IMR-90 (cell line): ENCODE results near the gene NT5DC1. TPM values are rescaled to one million over a fixed set of nuclear protein-coding genes. Genes with fewer than 3 reads are reported as not detected.

Experiments
- ATAC-seq: fragments of 200-7000 bp; cut with Tn5 transposase; 2 replicates; pipeline ENCODE4 v1.9.1; 2020; ENCODE audit warnings: low read depth, mild to moderate bottlenecking, moderate library complexity
- BruUV-seq: library from RNA; stranded (reverse); fragments of 400-500 nt; replicated peaks from 2 replicates; lab custom pipeline; 2021; lab: Mats Ljungman, UMichigan
- CTCF ChIA-PET: fragments of 300-600 bp; formaldehyde crosslinking; extraction: SDS; loops from one replicate; lab custom pipeline; 2021; ENCODE audit warnings: antibody characterized with exemption; lab: Yijun Ruan, JAX
- POLR2A ChIA-PET: fragments of 300-600 bp; sonication (Branson Sonifier 250); formaldehyde crosslinking; loops from one replicate; lab custom pipeline; 2022; ENCODE audit warnings: antibody characterized with exemption; ENCODE audit not compliant: unreplicated experiment; lab: Charles Lee
- DNase-seq: peaks from one replicate; pipeline ENCODE4 v3.0.0; 2013
- H2AFZ ChIP-seq: replicated peaks from 2 replicates; pipeline ENCODE3; 2013; ENCODE audit warnings: low read length, mild to moderate bottlenecking; ENCODE audit not compliant: poor library complexity
- H2AK5ac ChIP-seq: 2 replicates; pipeline ENCODE4 v1.6.1; 2013; ENCODE audit warnings: low read depth, low read length, inconsistent platforms
- H2AK9ac ChIP-seq: replicated peaks from 2 replicates; pipeline ENCODE3; 2013; ENCODE audit warnings: mild to moderate bottlenecking, low read depth, low read length, moderate library complexity; ENCODE audit not compliant: poor library complexity
- H2BK120ac ChIP-seq: 2 replicates; pipeline ENCODE4 v1.6.1; 2013; ENCODE audit warnings: low read depth, low read length, inconsistent platforms
- H2BK15ac ChIP-seq: 3 replicates; pipeline ENCODE4 v1.6.1; 2013; ENCODE audit warnings: low read depth, low read length, inconsistent platforms
- H2BK20ac ChIP-seq: 2 replicates; pipeline ENCODE4 v1.6.1; 2013; ENCODE audit warnings: low read depth, mild to moderate bottlenecking, inconsistent platforms, low read length, moderate library complexity
- H2BK5ac ChIP-seq: 2 replicates; pipeline ENCODE4 v1.6.1; 2013; ENCODE audit warnings: mild to moderate bottlenecking, low read depth, low read length, inconsistent platforms; ENCODE audit not compliant: poor library complexity, severe bottlenecking
- H3K14ac ChIP-seq: replicated peaks from 2 replicates; pipeline ENCODE4 v1.6.1; 2013; ENCODE audit warnings: low read depth, low read length, inconsistent platforms
- H3K18ac ChIP-seq: 2 replicates; pipeline ENCODE4 v1.6.1; 2013; ENCODE audit warnings: low read depth, low read length, control low read depth
- H3K23ac ChIP-seq: 2 replicates; pipeline ENCODE4 v1.6.1; 2013; ENCODE audit warnings: low read depth, low read length, inconsistent platforms
- H3K27ac ChIP-seq: 2 replicates; pipeline ENCODE4 v1.5.1; 2013; ENCODE audit warnings: mild to moderate bottlenecking, control low read depth, low read length; ENCODE audit not compliant: insufficient read depth
- H3K27me3 ChIP-seq: 2 replicates; pipeline ENCODE4 v1.6.1; 2013; ENCODE audit warnings: low read length; ENCODE audit not compliant: control insufficient read depth, insufficient read depth
- H3K36me3 ChIP-seq: 2 replicates; pipeline ENCODE4 v1.6.1; 2013; ENCODE audit warnings: low read length, mixed read lengths; ENCODE audit not compliant: control insufficient read depth, insufficient read depth
- H3K4ac ChIP-seq: 2 replicates; pipeline ENCODE4 v1.6.1; 2013; ENCODE audit warnings: low read depth, low read length, inconsistent platforms
- H3K4me1 ChIP-seq: 2 replicates; pipeline ENCODE4 v1.6.1; 2013; ENCODE audit warnings: low read length, mixed read lengths; ENCODE audit not compliant: control insufficient read depth, insufficient read depth
- H3K4me2 ChIP-seq: 2 replicates; pipeline ENCODE4 v1.6.1; 2013; ENCODE audit warnings: low read depth, mild to moderate bottlenecking, control low read depth, low read length, moderate library complexity
- H3K4me3 ChIP-seq: 2 replicates; pipeline ENCODE4 v1.5.1; 2013; ENCODE audit warnings: low read depth, mild to moderate bottlenecking, control low read depth, low read length, moderate library complexity; ENCODE audit not compliant: insufficient read depth
- H3K56ac ChIP-seq: 2 replicates; pipeline ENCODE4 v1.6.1; 2013; ENCODE audit warnings: low read length, inconsistent platforms; ENCODE audit not compliant: insufficient read depth; ENCODE audit errors: extremely low read depth
- H3K79me1 ChIP-seq, 2 experiments: 2 replicates each; pipeline ENCODE4 v1.6.1; 2013; ENCODE audit warnings: low read length in 2 of 2, inconsistent platforms in 1 of 2, low read depth in 1 of 2
- H3K9ac ChIP-seq: 2 replicates; pipeline ENCODE4 v1.6.1; 2013; ENCODE audit warnings: low read depth, low read length, control low read depth
- H3K9me1 ChIP-seq: 2 replicates; pipeline ENCODE4 v1.6.1; 2013; ENCODE audit warnings: low read length, inconsistent platforms; ENCODE audit not compliant: insufficient read depth
- H3K9me3 ChIP-seq: 2 replicates; pipeline ENCODE4 v1.6.1; 2013; ENCODE audit warnings: low read length; ENCODE audit not compliant: control insufficient read depth, insufficient read depth
- H4K20me1 ChIP-seq: 2 replicates; pipeline ENCODE4 v1.6.1; 2013; ENCODE audit warnings: low read length, inconsistent platforms; ENCODE audit not compliant: insufficient read depth
- H4K5ac ChIP-seq: 2 replicates; pipeline ENCODE4 v1.6.1; 2013; ENCODE audit warnings: mild to moderate bottlenecking, low read depth, low read length, control low read depth
- H4K8ac ChIP-seq, 2 experiments: 2 replicates each; pipeline ENCODE4 v1.6.1; 2013; ENCODE audit warnings: low read depth in 2 of 2, low read length in 2 of 2, control low read depth in 1 of 2, inconsistent platforms in 1 of 2
- H4K91ac ChIP-seq: 2 replicates; pipeline ENCODE4 v1.6.1; 2013; ENCODE audit warnings: low read depth, low read length, inconsistent platforms; ENCODE audit not compliant: insufficient read depth
- BHLHE40 ChIP-seq: fragments of 150-350 bp; IDR thresholded peaks from 2 replicates; pipeline ENCODE4 v1.6.1; 2016; ENCODE audit warnings: mild to moderate bottlenecking, low read depth, low read length
- CEBPB ChIP-seq: IDR thresholded peaks from 2 replicates; pipeline ENCODE4 v1.6.1; 2012; ENCODE audit warnings: low read depth, low read length, improper control_type of control experiment
- CHD1 ChIP-seq: IDR thresholded peaks from 2 replicates; pipeline ENCODE4 v1.6.1; 2012; ENCODE audit warnings: low read depth, low read length, improper control_type of control experiment
- CTCF ChIP-seq: conservative IDR thresholded peaks from 2 replicates; pipeline ENCODE4 v1.5.1; 2012; ENCODE audit warnings: mild to moderate bottlenecking, low read depth, low read length, improper control_type of control experiment
- FOS ChIP-seq: fragments of 150-350 bp; IDR thresholded peaks from 2 replicates; pipeline ENCODE4 v1.6.1; 2016; ENCODE audit warnings: low read depth, low read length
- MAFK ChIP-seq: IDR thresholded peaks from 2 replicates; pipeline ENCODE4 v1.6.1; 2012; ENCODE audit warnings: low read depth, low read length, improper control_type of control experiment
- MAZ ChIP-seq: IDR thresholded peaks from 2 replicates; pipeline ENCODE4 v1.6.1; 2012; ENCODE audit warnings: low read depth, mild to moderate bottlenecking, low read length, improper control_type of control experiment, moderate library complexity, borderline replicate concordance
- MXI1 ChIP-seq: IDR thresholded peaks from 2 replicates; pipeline ENCODE4 v1.6.1; 2012; ENCODE audit warnings: low read depth, mild to moderate bottlenecking, low read length, moderate library complexity, borderline replicate concordance
- NFE2L2 ChIP-seq: fragments of 150-350 bp; IDR thresholded peaks from 2 replicates; pipeline ENCODE4 v1.6.1; 2016; ENCODE audit warnings: low read depth, mild to moderate bottlenecking, low read length
- POLR2A ChIP-seq: IDR thresholded peaks from 2 replicates; pipeline ENCODE4 v1.6.1; 2012; ENCODE audit warnings: mild to moderate bottlenecking, low read depth, low read length
- RAD21 ChIP-seq: IDR thresholded peaks from 2 replicates; pipeline ENCODE4 v1.6.1; 2012; ENCODE audit warnings: low read length, improper control_type of control experiment
- RCOR1 ChIP-seq: IDR thresholded peaks from 2 replicates; pipeline ENCODE4 v1.6.1; 2012; ENCODE audit warnings: mild to moderate bottlenecking, low read length, improper control_type of control experiment; ENCODE audit not compliant: insufficient replicate concordance
- RFX5 ChIP-seq: IDR thresholded peaks from 2 replicates; pipeline ENCODE4 v1.8.0; 2012; ENCODE audit warnings: low read depth, mild to moderate bottlenecking, low read length, moderate library complexity
- SMC3 ChIP-seq: fragments of 150-350 bp; IDR thresholded peaks from 2 replicates; pipeline ENCODE4 v1.6.1; 2016; ENCODE audit warnings: low read depth, mild to moderate bottlenecking, antibody characterized with exemption, low read length, moderate library complexity
- dilution Hi-C: fragments of 300-500 bp; cut with HindIII; formaldehyde crosslinking; loops from one replicate; pipeline ENCODE4 v1.14.3; 2018; ENCODE audit warnings: low sequenced_read_pairs; ENCODE audit not compliant: unreplicated experiment
- in situ Hi-C: fragments of 300-500 bp; cut with MboI; formaldehyde crosslinking; loops from 3 replicates; pipeline ENCODE4 v1.14.3; 2019; ENCODE audit warnings: low sequenced_read_pairs, inconsistent platforms, mixed read lengths
- intact Hi-C: fragments of 100-400 bp; cut with micrococcal nuclease; formaldehyde crosslinking; loops from 2 replicates; pipeline ENCODE4 v1.10.0; 2022
- polyA plus RNA-seq, 3 experiments: library from polyadenylated mRNA; depleted of rRNA; stranded (reverse); fragments of >200 nt; gene quantifications; 2 replicates each; pipeline ENCODE4 v1.2.3, GENCODE V29; 2012; ENCODE audit warnings: low replicate concordance in 1 of 3
- total RNA-seq: library from RNA; depleted of rRNA; stranded (reverse); fragments of >200 nt; gene quantifications from 2 replicates; pipeline ENCODE4 v1.2.3, GENCODE V29; 2012
- TF ChIP-seq, protein P1 (sequence below): fragments of 150-350 bp; IDR thresholded peaks from 2 replicates; pipeline ENCODE4 v1.6.1; 2017; ENCODE audit warnings: mild to moderate bottlenecking, antibody characterized with exemption, low read length, low read depth
- TF ChIP-seq, protein P2 (sequence below): fragments of 150-350 bp; IDR thresholded peaks from 2 replicates; pipeline ENCODE4 v1.6.1; 2016; ENCODE audit warnings: low read depth, mild to moderate bottlenecking, low read length, moderate library complexity, borderline replicate concordance

NT5DC1 gene
- total and polyA plus RNA-seq, 2 of the 4 experiments (the other 2 are of a cell fraction): 11.7 to 16.8 TPM

GRCh38 chr6:116266803-116267202, 166.2 kb downstream of the NT5DC1 start:
- Histone ChIP-seq H3K4me2 (no peak overlapping the region), H3K9me3 (no peaks in the 10 kb centered on the region; the same call in 1 of the 2 replicates), H4K20me1 (no peaks in the 10 kb centered on the region; the same call in 1 of the 2 replicates), H3K9ac (no peak overlapping the region), H3K27ac (no peak overlapping the region), H3K23ac (no peak overlapping the region), H3K18ac (no peak overlapping the region), H3K9me1 (peaks cover 10% of the 10 kb centered on the region; the same call in 1 of the 2 replicates), H3K14ac (no peak overlapping the region), H3K4ac (no peak overlapping the region), H3K79me1 (peaks cover 0 to 20% of the 10 kb centered on the region in 2 experiments; a peak in 2 of 4 replicates), H3K4me3 (no peak overlapping the region), H2BK120ac (no peak overlapping the region), H2AK5ac (no peak overlapping the region), H2BK20ac (no peak overlapping the region), H3K27me3 (no peaks in the 10 kb centered on the region), H2AK9ac (no peak overlapping the region), H3K36me3 (no peaks in the 10 kb centered on the region), H2BK15ac (no peak overlapping the region), H3K56ac (no peak overlapping the region), H4K91ac (no peak overlapping the region), H3K4me1 (peaks cover 5% of the 10 kb centered on the region; the same call in 1 of the 2 replicates), H4K5ac (no peak overlapping the region), H4K8ac (no peak overlapping the region), H2AFZ (no peak overlapping the region), H2BK5ac (no peak overlapping the region)
- dilution Hi-C loops (no loop called here), intact Hi-C loops (loop anchor here (5.0 kb wide), 1 partner anchor 380 kb away; no protein-coding TSS in a partner anchor), in situ Hi-C loops (loop anchor here (5.0 to 10.0 kb wide), 2 partner anchors 268 to 295 kb away; no protein-coding TSS in a partner anchor)
- DNase-seq (no peak), ATAC-seq (no peak)
- ChIA-PET CTCF (interaction anchor here (1.0 to 3.3 kb wide), 3 partner anchors 12 to 295 kb away, joined by 3 to 20 read pairs (median 12); partner anchors contain the start of gene TSPYL4), POLR2A (no interaction called here)
- BruUV-seq: no TSS peak
- TF ChIP-seq RFX5: no peak
- no peak for TF ChIP-seq FOS
- no peak for TF ChIP-seq BHLHE40
- TF ChIP-seq, protein P1, sequence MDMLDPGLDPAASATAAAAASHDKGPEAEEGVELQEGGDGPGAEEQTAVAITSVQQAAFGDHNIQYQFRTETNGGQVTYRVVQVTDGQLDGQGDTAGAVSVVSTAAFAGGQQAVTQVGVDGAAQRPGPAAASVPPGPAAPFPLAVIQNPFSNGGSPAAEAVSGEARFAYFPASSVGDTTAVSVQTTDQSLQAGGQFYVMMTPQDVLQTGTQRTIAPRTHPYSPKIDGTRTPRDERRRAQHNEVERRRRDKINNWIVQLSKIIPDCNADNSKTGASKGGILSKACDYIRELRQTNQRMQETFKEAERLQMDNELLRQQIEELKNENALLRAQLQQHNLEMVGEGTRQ: no peak
- TF ChIP-seq SMC3: no peak
- no peak for TF ChIP-seq RAD21
- no peak for TF ChIP-seq RCOR1
- no peak for TF ChIP-seq CHD1
- TF ChIP-seq NFE2L2: no peak
- TF ChIP-seq MAFK: no peak
- no peak for TF ChIP-seq CTCF
- TF ChIP-seq MAZ: no peak
- no peak for TF ChIP-seq MXI1
- TF ChIP-seq POLR2A: no peak
- TF ChIP-seq CEBPB: no peak
- TF ChIP-seq, protein P2, sequence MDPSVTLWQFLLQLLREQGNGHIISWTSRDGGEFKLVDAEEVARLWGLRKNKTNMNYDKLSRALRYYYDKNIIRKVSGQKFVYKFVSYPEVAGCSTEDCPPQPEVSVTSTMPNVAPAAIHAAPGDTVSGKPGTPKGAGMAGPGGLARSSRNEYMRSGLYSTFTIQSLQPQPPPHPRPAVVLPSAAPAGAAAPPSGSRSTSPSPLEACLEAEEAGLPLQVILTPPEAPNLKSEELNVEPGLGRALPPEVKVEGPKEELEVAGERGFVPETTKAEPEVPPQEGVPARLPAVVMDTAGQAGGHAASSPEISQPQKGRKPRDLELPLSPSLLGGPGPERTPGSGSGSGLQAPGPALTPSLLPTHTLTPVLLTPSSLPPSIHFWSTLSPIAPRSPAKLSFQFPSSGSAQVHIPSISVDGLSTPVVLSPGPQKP: no peak
